ENCODE measurements around the gene GEMIN5.

DNA sequence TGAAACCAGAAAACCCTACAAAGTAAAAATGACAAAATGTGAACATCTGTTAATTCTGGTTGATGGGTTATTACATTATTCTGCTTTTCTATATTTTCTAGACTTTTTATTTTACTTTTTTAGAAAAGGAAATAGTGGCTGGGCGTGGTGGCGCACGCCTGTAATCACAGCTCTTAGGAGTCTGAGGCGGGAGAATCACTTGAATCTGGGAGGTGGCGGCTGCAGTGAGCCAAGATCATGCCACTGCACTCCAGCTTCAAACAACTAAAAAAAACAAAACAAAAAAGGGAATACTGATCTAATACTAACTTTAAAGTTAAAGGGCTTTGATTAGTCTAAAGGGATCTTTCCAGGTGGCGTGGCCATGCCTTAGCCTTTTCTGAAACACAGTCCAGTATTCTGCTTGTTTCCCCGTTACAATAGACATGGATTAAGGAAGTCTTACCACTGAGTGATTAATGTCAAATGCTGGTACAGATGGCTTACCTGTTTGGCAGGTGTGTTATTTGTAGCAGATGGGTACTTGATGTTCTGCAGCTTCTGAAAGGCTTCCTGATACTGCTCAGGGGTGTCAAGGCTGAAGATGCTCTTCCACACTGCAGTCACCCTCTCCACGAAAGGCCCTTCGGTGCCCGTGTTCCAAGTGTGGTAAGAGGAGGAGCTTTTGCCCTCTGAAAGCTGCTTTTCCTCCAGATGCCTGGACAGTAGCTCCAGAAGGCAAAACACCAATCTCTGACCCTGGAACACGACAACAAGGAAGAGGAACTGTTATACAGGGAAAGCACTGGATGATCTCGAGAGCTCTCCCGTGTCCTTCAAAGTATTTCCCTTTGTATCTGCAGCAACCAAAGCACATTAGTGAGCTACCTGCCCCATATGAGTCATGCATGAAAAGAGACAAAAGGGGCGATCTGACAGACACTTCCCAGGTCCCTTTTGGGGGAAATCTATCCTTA lies 42.1 kb downstream of the GEMIN5 start:
- TF ChIP-seq, protein P1, sequence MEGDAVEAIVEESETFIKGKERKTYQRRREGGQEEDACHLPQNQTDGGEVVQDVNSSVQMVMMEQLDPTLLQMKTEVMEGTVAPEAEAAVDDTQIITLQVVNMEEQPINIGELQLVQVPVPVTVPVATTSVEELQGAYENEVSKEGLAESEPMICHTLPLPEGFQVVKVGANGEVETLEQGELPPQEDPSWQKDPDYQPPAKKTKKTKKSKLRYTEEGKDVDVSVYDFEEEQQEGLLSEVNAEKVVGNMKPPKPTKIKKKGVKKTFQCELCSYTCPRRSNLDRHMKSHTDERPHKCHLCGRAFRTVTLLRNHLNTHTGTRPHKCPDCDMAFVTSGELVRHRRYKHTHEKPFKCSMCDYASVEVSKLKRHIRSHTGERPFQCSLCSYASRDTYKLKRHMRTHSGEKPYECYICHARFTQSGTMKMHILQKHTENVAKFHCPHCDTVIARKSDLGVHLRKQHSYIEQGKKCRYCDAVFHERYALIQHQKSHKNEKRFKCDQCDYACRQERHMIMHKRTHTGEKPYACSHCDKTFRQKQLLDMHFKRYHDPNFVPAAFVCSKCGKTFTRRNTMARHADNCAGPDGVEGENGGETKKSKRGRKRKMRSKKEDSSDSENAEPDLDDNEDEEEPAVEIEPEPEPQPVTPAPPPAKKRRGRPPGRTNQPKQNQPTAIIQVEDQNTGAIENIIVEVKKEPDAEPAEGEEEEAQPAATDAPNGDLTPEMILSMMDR (IDR thresholded peaks at IDR 0.05), result no peak
- no peak for TF ChIP-seq POLR2A (IDR thresholded peaks at IDR 0.05)

Measured in right lobe of liver (tissue), 4 donors.